Measurements from ENCODE around the gene CAMKK2. TPM values are rescaled to one million over a fixed set of nuclear protein-coding genes. Genes with fewer than 3 reads are reported as not detected.
"Not testable (repeated sequence)": the region's sequence is repeated elsewhere in the genome, so short reads cannot be mapped to it uniquely, and the experiment has no call there.

CAMKK2 gene
- total and polyA plus RNA-seq, 4 donors = 20.7 to 47.6 (median 31.3) TPM

- peaks cover 1 to 4% of the 10 kb centered on the region in 2 donors for H3K36me3 ChIP-seq (ENCODE audit: control insufficient read depth in 1 of 2, insufficient read depth in 2 of 2, low read length in 1 of 2)
- no peak overlapping the region for H3K4me3 ChIP-seq (ENCODE audit: low read length in 2 of 2)
- WGBS, 2 donors = 89 to 93% methylated on average over 6 of the region's 6 CpGs
- H3K9me3 ChIP-seq (ENCODE audit: control insufficient read depth, low read length) = no peaks in the 10 kb centered on the region
- intact Hi-C loops (cut with DNase I) = no loop called here
- DNase-seq = peak in 1 of 2 donors; percentile 26
- no peaks in the 10 kb centered on the region for H3K4me1 ChIP-seq (ENCODE audit: control insufficient read depth in 1 of 2, insufficient read depth in 2 of 2, low read length in 2 of 2)
- no peak for ATAC-seq (ENCODE audit: low FRiP score)
- no peaks in the 10 kb centered on the region for H3K27me3 ChIP-seq (ENCODE audit: control insufficient read depth in 1 of 2, insufficient read depth in 2 of 2, low read length in 1 of 2)
- H3K27ac ChIP-seq (ENCODE audit: low read depth in 1 of 2, low read length in 2 of 2) = no peak overlapping the region
Measured at GRCh38 chr12:121261398-121261797, 35.1 kb downstream of the CAMKK2 start.

GRCh38 chr12:121260091-121260490 is 36.4 kb downstream of the CAMKK2 start:
- no peaks in the 10 kb centered on the region for H3K27me3 ChIP-seq (ENCODE audit: control insufficient read depth in 1 of 2, insufficient read depth in 2 of 2, low read length in 1 of 2)
- DNase-seq (peak in 1 of 2 donors; percentile 56), ATAC-seq (ENCODE audit: low FRiP score) (no peak)
- H3K4me3 ChIP-seq (ENCODE audit: low read length in 2 of 2) = no peak overlapping the region
- H3K36me3 ChIP-seq (ENCODE audit: control insufficient read depth in 1 of 2, insufficient read depth in 2 of 2, low read length in 1 of 2) = peaks cover 1 to 4% of the 10 kb centered on the region in 2 donors
- WGBS, 2 donors = 91 to 98% methylated on average over 7 of the region's 7 CpGs
- H3K4me1 ChIP-seq (ENCODE audit: control insufficient read depth in 1 of 2, insufficient read depth in 2 of 2, low read length in 2 of 2) = no peaks in the 10 kb centered on the region
- H3K27ac ChIP-seq (ENCODE audit: low read depth in 1 of 2, low read length in 2 of 2) = no peak overlapping the region
- intact Hi-C loops (cut with DNase I) = no loop called here
- no peaks in the 10 kb centered on the region for H3K9me3 ChIP-seq (ENCODE audit: control insufficient read depth, low read length)

GRCh38 chr12:121259074-121259473 is 37.4 kb downstream of the CAMKK2 start:
- no peaks in the 10 kb centered on the region for H3K9me3 ChIP-seq (ENCODE audit: control insufficient read depth, low read length)
- H3K27ac ChIP-seq (ENCODE audit: low read depth in 1 of 2, low read length in 2 of 2) = no peak overlapping the region
- DNase-seq (peak in 1 of 2 donors; percentile 33), ATAC-seq (ENCODE audit: low FRiP score) (no peak)
- 94 to 95% methylated on average over 11 of the region's 11 CpGs for WGBS, 2 donors
- intact Hi-C loops (cut with DNase I) = no loop called here
- no peak overlapping the region for H3K4me3 ChIP-seq (ENCODE audit: low read length in 2 of 2)
- peaks cover 3 to 4% of the 10 kb centered on the region in 2 donors for H3K36me3 ChIP-seq (ENCODE audit: control insufficient read depth in 1 of 2, insufficient read depth in 2 of 2, low read length in 1 of 2)
- no peaks in the 10 kb centered on the region for H3K27me3 ChIP-seq (ENCODE audit: control insufficient read depth in 1 of 2, insufficient read depth in 2 of 2, low read length in 1 of 2)
- H3K4me1 ChIP-seq (ENCODE audit: control insufficient read depth in 1 of 2, insufficient read depth in 2 of 2, low read length in 2 of 2) = no peaks in the 10 kb centered on the region

- H3K27ac ChIP-seq (ENCODE audit: low read depth in 1 of 2, low read length in 2 of 2); H3K27me3 ChIP-seq (ENCODE audit: control insufficient read depth in 1 of 2, insufficient read depth in 2 of 2, low read length in 1 of 2); H3K4me1 ChIP-seq (ENCODE audit: control insufficient read depth in 1 of 2, insufficient read depth in 2 of 2, low read length in 2 of 2); H3K9me3 ChIP-seq (ENCODE audit: control insufficient read depth, low read length); ATAC-seq (ENCODE audit: low FRiP score); H3K4me3 ChIP-seq (ENCODE audit: low read length in 2 of 2); intact Hi-C loops (cut with DNase I): not testable (repeated sequence)
- peak in 1 of 2 donors; percentile 27 for DNase-seq
- H3K36me3 ChIP-seq (ENCODE audit: control insufficient read depth in 1 of 2, insufficient read depth in 2 of 2, low read length in 1 of 2) = peaks cover 3 to 11% of the 10 kb centered on the region in 2 donors
- 80 to 83% methylated on average over 8 of the region's 8 CpGs for WGBS, 2 donors
Measured at GRCh38 chr12:121257704-121258449, 38.6 kb downstream of the CAMKK2 start.

- intact Hi-C loops (cut with DNase I) = no loop called here
- no peaks in the 10 kb centered on the region for H3K27me3 ChIP-seq (ENCODE audit: control insufficient read depth in 1 of 2, insufficient read depth in 2 of 2, low read length in 1 of 2)
- no peak overlapping the region for H3K27ac ChIP-seq (ENCODE audit: low read depth in 1 of 2, low read length in 2 of 2)
- no peak overlapping the region for H3K4me3 ChIP-seq (ENCODE audit: low read length in 2 of 2)
- H3K4me1 ChIP-seq (ENCODE audit: control insufficient read depth in 1 of 2, insufficient read depth in 2 of 2, low read length in 2 of 2) = no peaks in the 10 kb centered on the region
- ATAC-seq (ENCODE audit: low FRiP score) (no peak), DNase-seq (peak in 1 of 2 donors; percentile 64)
- H3K36me3 ChIP-seq (ENCODE audit: control insufficient read depth in 1 of 2, insufficient read depth in 2 of 2, low read length in 1 of 2) = peaks cover 5 to 11% of the 10 kb centered on the region in 2 donors
- H3K9me3 ChIP-seq (ENCODE audit: control insufficient read depth, low read length) = no peaks in the 10 kb centered on the region
- WGBS, 2 donors = 89 to 90% methylated on average over 9 of the region's 9 CpGs
Measured at GRCh38 chr12:121255433-121255832, 41.1 kb downstream of the CAMKK2 start.

GRCh38 chr12:121253638-121254335 is 42.7 kb downstream of the CAMKK2 start:
- intact Hi-C loops (cut with DNase I) = no loop called here
- WGBS, 2 donors = 94 to 95% methylated on average over 15 of the region's 15 CpGs
- peak in 1 of 2 donors; percentile 56 for DNase-seq
- H3K9me3 ChIP-seq (ENCODE audit: control insufficient read depth, low read length) = no peaks in the 10 kb centered on the region
- no peak for ATAC-seq (ENCODE audit: low FRiP score)
- H3K27ac ChIP-seq (ENCODE audit: low read depth in 1 of 2, low read length in 2 of 2) = no peak overlapping the region
- H3K4me3 ChIP-seq (ENCODE audit: low read length in 2 of 2) = no peak overlapping the region
- H3K27me3 ChIP-seq (ENCODE audit: control insufficient read depth in 1 of 2, insufficient read depth in 2 of 2, low read length in 1 of 2) = no peaks in the 10 kb centered on the region
- peaks cover 6 to 7% of the 10 kb centered on the region in 2 donors for H3K36me3 ChIP-seq (ENCODE audit: control insufficient read depth in 1 of 2, insufficient read depth in 2 of 2, low read length in 1 of 2)
- H3K4me1 ChIP-seq (ENCODE audit: control insufficient read depth in 1 of 2, insufficient read depth in 2 of 2, low read length in 2 of 2) = no peaks in the 10 kb centered on the region

GRCh38 chr12:121252712-121253345 is 43.7 kb downstream of the CAMKK2 start:
- no peak for ATAC-seq (ENCODE audit: low FRiP score)
- Histone ChIP-seq H3K36me3 (ENCODE audit: control insufficient read depth in 1 of 2, insufficient read depth in 2 of 2, low read length in 1 of 2) (peaks cover 6 to 7% of the 10 kb centered on the region in 2 donors), H3K4me3 (ENCODE audit: low read length in 2 of 2) (no peak overlapping the region), H3K4me1 (ENCODE audit: control insufficient read depth in 1 of 2, insufficient read depth in 2 of 2, low read length in 2 of 2) (no peaks in the 10 kb centered on the region), H3K9me3 (ENCODE audit: control insufficient read depth, low read length) (no peaks in the 10 kb centered on the region), H3K27ac (ENCODE audit: low read depth in 1 of 2, low read length in 2 of 2) (no peak overlapping the region), H3K27me3 (ENCODE audit: control insufficient read depth in 1 of 2, insufficient read depth in 2 of 2, low read length in 1 of 2) (no peaks in the 10 kb centered on the region)
- intact Hi-C loops (cut with DNase I) = no loop called here
- WGBS, 2 donors = 92 to 99% methylated on average over 9 of the region's 9 CpGs
- no peak for DNase-seq

- Histone ChIP-seq H3K36me3 (ENCODE audit: control insufficient read depth in 1 of 2, insufficient read depth in 2 of 2, low read length in 1 of 2) (peaks cover 6 to 7% of the 10 kb centered on the region in 2 donors), H3K9me3 (ENCODE audit: control insufficient read depth, low read length) (no peaks in the 10 kb centered on the region), H3K27me3 (ENCODE audit: control insufficient read depth in 1 of 2, insufficient read depth in 2 of 2, low read length in 1 of 2) (no peaks in the 10 kb centered on the region), H3K27ac (ENCODE audit: low read depth in 1 of 2, low read length in 2 of 2) (no peak overlapping the region), H3K4me1 (ENCODE audit: control insufficient read depth in 1 of 2, insufficient read depth in 2 of 2, low read length in 2 of 2) (no peaks in the 10 kb centered on the region), H3K4me3 (ENCODE audit: low read length in 2 of 2) (no peak overlapping the region)
- intact Hi-C loops (cut with DNase I) = no loop called here
- no peak for ATAC-seq (ENCODE audit: low FRiP score)
- no peak for DNase-seq
- WGBS, 2 donors = 74 to 98% methylated on average over 2 of the region's 2 CpGs
Measured at GRCh38 chr12:121251838-121252237, 44.7 kb downstream of the CAMKK2 start.
